HUDEP-2 (cell line): ENCODE data around the gene SLC25A33.
"Not testable (repeated sequence)": the region's sequence is repeated elsewhere in the genome, so short reads cannot be mapped to it uniquely, and the experiment has no call there.

Experiments
- DNase-seq, 76 experiments: peaks; one replicate each; lab custom pipeline; 2025; ENCODE audit not compliant: unreplicated experiment in 76 of 76; lab: John Stamatoyannopoulos, UW

Gene SLC25A33

GRCh38 chr1:9539165-9539828 is at the start of gene SLC25A33:
SLC25A33 (plus strand) TSS chr1:9539465; CDS start chr1:9539692, 227 bp downstream.
- peak in 75 of 76 experiments; percentile 28 to 98 (median 93) for DNase-seq

DNA sequence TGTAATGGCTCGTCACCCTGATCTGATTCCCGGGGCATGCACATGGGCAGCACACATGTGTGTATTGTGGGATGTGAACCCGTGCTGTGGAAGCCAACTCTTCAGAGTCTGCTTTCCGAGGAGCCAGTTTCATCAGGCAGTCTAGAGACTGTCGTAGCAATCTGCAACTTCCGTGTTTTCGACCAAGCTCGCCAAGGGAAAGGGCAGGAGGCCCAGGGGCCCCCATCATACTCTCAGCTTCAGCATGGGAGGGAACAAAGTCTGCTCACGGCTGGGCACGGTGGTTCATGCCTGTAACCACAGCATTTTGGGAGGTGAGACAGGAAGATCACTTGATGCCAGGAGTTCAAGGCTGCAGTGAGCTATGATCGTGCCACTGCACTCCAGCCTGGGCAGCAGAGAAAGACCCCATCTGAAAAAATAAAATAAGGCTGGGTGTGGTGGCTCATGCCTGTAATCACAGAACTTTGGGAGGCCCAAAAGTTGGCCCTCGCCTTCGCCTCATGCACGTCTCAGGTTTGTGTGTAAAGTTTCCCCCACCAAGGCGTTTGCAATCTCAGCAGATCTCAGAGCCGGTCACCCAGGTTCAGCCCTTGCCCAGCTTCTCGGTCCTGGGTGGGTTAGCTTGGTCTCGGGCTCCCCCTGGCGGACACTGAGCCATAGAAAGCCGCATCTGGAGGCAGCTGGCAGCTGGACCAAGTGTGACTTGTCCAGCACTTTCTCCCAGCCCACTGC is 48.5 kb upstream of the SLC25A33 start:
- peak in 66 of 76 experiments; percentile 3 to 79 (median 52) for DNase-seq

GRCh38 chr1:9493326-9493725 is 45.9 kb upstream of the SLC25A33 start:
- no peak for DNase-seq

GRCh38 chr1:9494936-9495758 is 44.1 kb upstream of the SLC25A33 start:
- peak in 41 of 76 experiments; percentile 2 to 54 (median 25) for DNase-seq

DNA sequence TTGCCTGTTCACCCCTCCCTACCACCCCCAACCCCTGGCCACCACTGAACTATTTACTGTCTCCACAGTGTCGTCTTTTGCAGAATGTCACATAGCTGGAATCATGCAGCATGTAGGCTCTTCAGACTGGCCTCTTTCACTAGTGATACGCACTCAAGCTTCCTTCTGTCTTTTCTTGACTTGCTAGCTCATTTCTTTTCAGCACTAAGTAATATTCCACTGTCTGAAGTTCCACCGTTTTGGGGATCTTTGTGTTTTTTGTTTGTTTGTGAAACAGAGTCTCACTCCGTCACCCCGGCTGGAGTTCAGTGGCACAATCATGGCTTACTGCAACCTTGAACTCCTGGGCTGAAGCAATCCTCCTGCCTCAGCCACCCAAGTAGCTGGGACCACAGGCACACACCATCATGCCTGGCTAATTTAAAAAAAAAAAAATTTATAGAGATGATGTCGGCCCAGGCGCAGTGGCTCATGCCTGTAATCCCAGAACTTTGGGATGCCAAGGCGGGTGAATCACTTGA is 43.4 kb upstream of the SLC25A33 start:
- DNase-seq = no peak

DNA sequence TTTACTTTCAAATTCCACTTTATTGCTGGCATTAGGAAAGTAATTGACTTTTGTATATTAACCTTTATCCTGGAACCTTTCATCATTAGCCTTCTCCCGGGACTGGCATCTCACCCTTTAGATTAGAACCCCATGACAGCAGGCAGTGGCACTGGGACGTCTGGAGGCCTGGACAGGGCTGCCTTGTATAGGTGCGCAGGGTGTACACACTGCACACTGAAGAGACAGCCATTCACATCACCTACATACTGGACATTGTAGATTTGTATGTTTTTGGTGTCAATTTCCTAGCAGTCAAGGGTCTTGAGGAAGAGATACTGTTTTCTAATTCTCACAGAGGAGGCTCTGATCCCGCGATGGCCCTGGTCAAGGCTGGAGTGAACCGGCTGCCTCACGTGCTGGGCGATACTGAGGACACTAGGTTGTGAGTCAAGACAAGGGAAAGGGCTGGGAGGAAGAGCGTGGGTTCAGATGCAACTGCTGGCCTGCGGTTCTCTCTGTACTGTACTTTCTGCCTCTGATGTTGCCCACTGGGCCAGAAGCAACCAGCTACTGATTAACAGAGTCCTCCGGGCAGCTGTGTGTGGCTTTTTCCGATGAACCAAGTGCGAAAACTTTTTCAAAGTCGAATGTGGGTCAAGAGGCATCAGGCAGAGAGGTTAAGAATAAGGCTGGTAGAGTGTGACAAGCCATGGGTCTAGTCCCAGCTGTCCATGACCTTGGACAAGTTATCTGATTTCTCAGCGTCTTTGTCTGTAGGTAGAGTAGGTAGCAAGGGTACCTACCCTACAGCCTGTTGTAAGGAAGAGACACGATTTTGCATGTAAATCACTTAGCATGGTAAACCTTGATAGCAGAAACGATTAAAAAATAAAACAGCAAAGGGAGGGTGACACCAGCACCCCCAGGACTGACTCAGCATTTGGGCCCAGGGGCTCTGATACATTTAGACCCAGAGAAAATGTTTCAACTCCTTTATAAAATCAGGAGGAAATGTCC is 38.2 kb upstream of the SLC25A33 start:
- no peak for DNase-seq

DNA sequence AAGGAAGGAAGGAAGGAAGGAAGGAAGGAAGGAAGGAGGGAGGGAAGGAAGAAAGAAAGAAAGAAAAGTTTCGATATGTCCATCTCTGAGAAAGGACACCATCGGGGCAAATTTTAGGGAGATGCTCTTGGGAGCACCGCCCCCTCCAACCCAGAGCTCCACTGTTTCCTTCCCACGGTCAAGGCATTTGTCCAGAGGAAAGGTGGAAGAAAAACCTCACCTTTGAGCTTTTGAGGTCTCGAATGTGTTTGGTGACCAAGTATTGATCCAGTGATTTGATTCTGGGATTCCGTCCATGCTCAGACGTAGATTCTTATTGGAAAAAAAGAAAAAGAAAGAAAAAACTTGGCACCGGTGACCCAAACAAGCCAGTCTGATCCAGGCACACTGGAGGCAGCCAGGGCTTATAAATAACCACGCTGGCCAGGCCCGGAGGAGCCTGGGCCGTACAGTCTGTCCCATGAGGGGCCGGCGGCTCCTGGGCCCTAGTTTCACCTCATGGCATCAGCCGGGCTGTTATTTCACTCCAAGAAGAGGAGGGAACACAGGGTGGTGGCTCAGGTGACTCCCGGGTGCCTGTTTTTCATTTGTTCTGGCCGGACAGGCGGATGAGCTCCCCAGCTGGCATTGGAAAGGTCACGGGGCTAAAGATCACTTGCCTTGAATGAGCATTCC is 36.1 kb upstream of the SLC25A33 start:
- DNase-seq = no peak

DNA sequence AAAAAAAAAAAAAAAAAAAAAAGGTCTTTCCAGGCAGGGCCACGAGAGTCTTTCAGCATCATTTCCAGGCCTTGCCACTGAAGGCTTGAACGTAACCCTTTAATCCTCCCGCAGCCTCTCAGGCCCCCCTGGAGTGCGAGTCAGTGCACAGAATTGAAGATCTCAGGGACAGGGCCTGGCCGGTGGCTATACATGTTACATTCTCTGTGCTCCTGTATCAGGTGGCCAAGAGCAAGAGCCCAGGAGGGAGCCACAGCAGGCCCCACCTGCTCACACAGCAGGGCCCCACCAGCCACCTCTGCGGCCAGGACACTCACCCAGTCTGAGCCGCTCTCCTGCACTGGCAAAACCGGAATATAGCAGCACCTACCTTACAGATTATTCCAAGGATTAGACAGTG is 34.1 kb upstream of the SLC25A33 start:
- no peak for DNase-seq

DNA sequence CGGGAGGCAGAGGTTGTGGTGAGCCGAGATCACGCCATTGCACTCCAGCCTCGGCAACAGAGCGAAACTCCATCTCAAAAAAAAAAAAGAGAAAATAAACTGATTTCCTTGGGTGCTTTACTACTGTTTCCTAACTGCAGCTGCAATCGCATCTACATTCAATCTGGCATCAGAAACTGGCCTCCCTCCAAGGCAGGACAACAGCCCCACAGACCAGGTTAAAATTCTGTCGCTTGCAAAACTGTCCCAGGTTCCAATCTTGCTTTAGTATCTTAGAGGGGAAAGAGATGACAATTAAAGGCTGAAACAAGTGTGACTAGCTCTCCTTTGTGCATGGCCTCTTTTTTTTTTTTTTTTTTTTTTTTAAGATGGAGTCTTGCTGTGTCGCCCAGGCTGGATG is 32.4 kb upstream of the SLC25A33 start:
- DNase-seq = no peak

- no peak for DNase-seq
Measured at GRCh38 chr1:9510130-9510529, 29.1 kb upstream of the SLC25A33 start.

DNA sequence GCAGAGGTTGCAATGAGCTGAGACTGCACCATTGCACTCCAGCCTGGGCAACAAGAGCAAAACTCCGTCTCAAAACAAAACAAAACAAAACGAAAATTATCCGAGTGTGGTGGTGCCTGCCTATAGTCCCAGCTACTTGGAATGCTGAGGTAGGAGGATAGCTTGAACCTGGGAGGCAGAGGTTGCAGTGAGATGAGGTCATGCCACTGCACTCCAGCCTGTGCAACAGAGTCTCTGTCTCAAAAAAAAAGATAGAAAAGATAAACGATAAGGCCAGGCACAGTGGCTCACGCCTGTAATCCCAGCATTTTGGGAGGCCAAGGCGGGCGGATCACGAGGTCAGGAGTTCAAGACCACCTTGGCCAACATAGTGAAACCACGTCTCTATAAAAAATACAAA is 23.7 kb upstream of the SLC25A33 start:
- not testable (repeated sequence) for DNase-seq

DNA sequence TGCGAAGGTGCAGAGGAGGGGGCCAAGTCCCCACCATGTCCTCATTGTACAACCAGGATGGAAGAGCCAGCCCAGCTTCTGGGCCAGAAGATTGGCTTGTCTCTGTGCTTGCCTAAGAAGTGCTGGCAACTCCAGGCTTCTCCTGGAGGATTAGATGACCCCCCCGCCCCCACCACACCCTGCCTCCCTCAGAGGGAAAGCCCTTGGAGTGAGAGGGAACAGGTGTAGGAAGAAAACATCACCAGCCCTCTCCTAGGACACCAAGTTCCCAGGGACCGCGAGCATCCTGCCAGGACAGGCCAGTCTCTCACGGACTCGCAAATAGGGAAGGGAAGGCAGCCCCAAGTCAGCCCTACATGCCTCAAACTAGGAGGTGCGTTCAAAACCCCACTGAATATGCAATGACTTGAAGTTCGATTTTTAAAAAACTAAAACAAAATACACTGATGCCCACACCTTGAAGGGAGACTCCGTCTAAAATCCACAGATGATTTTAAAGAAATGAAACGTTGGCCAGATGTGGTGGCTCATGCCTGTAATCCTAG is 20.7 kb upstream of the SLC25A33 start:
- no peak for DNase-seq

GRCh38 chr1:9520411-9520810 is 18.9 kb upstream of the SLC25A33 start:
- DNase-seq = no peak

- no peak for DNase-seq
Measured at GRCh38 chr1:9529190-9529589, 10.1 kb upstream of the SLC25A33 start.

GRCh38 chr1:9530320-9530719 is 8.9 kb upstream of the SLC25A33 start:
- DNase-seq = no peak

GRCh38 chr1:9534953-9535352 is 4.3 kb upstream of the SLC25A33 start:
- DNase-seq = no peak

DNA sequence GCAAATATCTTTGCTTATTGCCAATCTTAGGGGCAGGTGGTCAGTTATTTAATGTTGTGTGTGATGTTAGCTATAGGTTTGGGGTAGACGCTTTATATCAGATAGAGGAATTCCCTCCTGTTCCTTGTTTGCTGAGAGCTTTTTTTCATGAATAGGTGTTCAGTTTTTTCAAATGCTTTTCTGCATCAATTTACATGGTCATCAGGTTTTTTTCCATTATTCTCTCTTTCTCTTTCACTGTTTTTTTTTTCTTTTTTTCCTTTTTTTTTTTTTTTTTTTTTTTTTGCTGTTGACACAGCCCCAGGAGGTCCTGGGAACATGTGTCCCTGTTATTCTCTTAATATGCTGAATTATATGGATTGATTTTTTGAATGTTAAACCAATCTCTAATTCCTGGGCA is 3.0 kb upstream of the SLC25A33 start:
- DNase-seq = no peak

DNA sequence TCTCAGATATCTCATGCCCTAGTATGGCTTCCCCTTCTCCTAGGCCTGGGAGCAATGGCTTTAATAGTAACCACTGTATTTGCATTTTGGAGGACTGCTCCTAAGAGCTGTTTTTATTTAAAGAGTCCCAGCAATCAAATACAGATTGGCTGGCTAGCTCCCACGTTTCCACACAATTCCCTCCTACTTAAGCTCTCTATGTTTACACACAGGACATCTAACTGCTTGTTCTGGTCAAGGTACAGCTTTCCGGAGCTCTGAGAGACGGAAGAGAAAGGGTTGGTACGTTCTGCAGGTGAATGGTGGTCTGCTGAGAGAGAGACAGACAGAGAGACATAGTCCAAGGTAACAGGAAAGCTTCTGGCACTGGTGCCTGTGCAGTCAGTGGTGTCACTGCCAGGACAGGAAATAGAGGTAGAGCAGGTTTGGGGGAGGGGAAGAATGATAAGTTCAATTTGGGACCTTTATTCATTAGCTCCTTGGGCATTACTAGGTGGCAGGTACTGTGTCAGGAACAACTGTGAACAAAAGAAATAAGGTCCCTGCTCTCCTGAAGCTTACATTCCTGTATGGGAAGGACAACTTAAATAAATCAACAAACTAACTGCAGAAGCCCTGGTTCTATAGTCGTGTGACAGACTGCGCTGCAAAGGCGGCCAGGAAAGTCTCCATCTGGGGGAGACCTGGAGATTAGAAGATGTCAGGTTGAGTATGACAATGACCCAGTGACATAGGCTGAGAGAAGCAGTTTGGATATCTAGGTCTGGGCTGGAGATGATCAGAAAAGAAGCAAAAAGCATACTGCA is 1.2 kb upstream of the SLC25A33 start:
- DNase-seq = no peak
